ENCODE measurements around the gene DAB2IP.

- TF ChIP-seq CTCF (IDR thresholded peaks at IDR 0.05): no peak
- no peak for TF ChIP-seq POLR2A (IDR thresholded peaks at IDR 0.05)
- no peak for TF ChIP-seq POLR2AphosphoS5 (IDR thresholded peaks at IDR 0.05)
Measured at GRCh38 chr9:121638399-121638798, 13.0 kb upstream of the DAB2IP start.

All from prostate gland (tissue), 2 donors.